Skeletal muscle satellite cell (primary cell): ENCODE measurements around the gene KHDC4. TPM values are rescaled to one million over a fixed set of nuclear protein-coding genes. Genes with fewer than 3 reads are reported as not detected.

Experiments
- H3K27me3 ChIP-seq: 2 replicates; pipeline ENCODE4 v1.7.0; 2013; ENCODE audit warnings: low read length; ENCODE audit not compliant: control insufficient read depth, insufficient read depth
- H3K36me3 ChIP-seq: 2 replicates; pipeline ENCODE4 v1.7.0; 2013; ENCODE audit warnings: mild to moderate bottlenecking, control low read depth, low read length; ENCODE audit not compliant: insufficient read depth
- H3K4me1 ChIP-seq: 2 replicates; pipeline ENCODE4 v1.7.0; 2013; ENCODE audit warnings: low read length; ENCODE audit not compliant: control insufficient read depth, insufficient read depth
- H3K4me2 ChIP-seq: 2 replicates; pipeline ENCODE4 v1.7.0; 2013; ENCODE audit warnings: mild to moderate bottlenecking, low read length
- H3K4me3 ChIP-seq: 2 replicates; pipeline ENCODE4 v1.7.0; 2013; ENCODE audit warnings: low read length
- H3K9ac ChIP-seq: 2 replicates; pipeline ENCODE4 v1.7.0; 2013; ENCODE audit warnings: mild to moderate bottlenecking, low read depth, low read length, moderate library complexity
- H3K9me3 ChIP-seq: replicated peaks from 2 replicates; pipeline ENCODE4 v1.7.0; 2013; ENCODE audit warnings: mild to moderate bottlenecking, control low read depth, low read length
- small RNA-seq: library from RNA; depleted of rRNA; stranded (forward); fragments of <200 nt; gene quantifications from one replicate; pipeline ENCODE3, GENCODE V24; 2012

KHDC4 gene

GRCh38 chr1:155877945-155878344 lies 56.3 kb downstream of the KHDC4 start:
- no peak overlapping the region for H3K4me3 ChIP-seq
- no peak overlapping the region for H3K4me2 ChIP-seq
- no peak overlapping the region for H3K9ac ChIP-seq
- peaks cover 7% of the 10 kb centered on the region for H3K4me1 ChIP-seq
- H3K27me3 ChIP-seq = no peaks in the 10 kb centered on the region
- peaks cover 12% of the 10 kb centered on the region for H3K36me3 ChIP-seq
- H3K9me3 ChIP-seq = no peaks in the 10 kb centered on the region

- Histone ChIP-seq H3K4me2 (no peak overlapping the region), H3K9me3 (no peaks in the 10 kb centered on the region), H3K4me1 (peaks cover 7% of the 10 kb centered on the region), H3K27me3 (no peaks in the 10 kb centered on the region), H3K36me3 (peaks cover 11% of the 10 kb centered on the region), H3K9ac (no peak overlapping the region), H3K4me3 (no peak overlapping the region)
These were observed 60.4 kb downstream of the KHDC4 start for GRCh38 chr1:155873860-155874259.

DNA sequence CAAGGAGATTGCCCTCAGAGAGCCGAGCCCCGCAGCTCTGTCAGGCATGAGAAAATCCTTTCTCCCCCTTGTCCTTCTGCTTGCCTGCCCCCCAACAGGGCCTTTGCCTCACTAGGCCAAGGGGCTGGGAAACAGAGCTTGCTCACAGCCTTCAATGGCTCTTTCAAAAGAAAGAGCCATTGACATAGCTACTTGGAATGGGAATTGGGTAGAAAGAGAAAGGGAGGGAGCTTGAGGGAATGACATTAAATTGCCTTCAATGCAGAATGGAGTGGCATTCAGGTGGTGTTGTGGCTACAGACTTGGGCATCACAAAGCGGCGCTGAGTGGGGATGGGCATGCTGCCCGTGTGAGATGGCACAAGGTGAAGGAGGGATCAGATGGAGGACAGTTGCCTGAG lies 61.7 kb downstream of the KHDC4 start:
- Histone ChIP-seq H3K27me3 (no peaks in the 10 kb centered on the region), H3K4me2 (no peak overlapping the region)

GRCh38 chr1:155871390-155871789 lies 62.8 kb downstream of the KHDC4 start:
- H3K4me2 ChIP-seq = no peak overlapping the region
- peaks cover 7% of the 10 kb centered on the region for H3K4me1 ChIP-seq
- H3K4me3 ChIP-seq = no peak overlapping the region
- peaks cover 11% of the 10 kb centered on the region for H3K36me3 ChIP-seq
- H3K9me3 ChIP-seq = no peaks in the 10 kb centered on the region
- no peaks in the 10 kb centered on the region for H3K27me3 ChIP-seq
- no peak overlapping the region for H3K9ac ChIP-seq

More for the DNA sequence above, 61.7 kb downstream of the KHDC4 start:
- H3K4me1 ChIP-seq = peaks cover 7% of the 10 kb centered on the region
- no peaks in the 10 kb centered on the region for H3K9me3 ChIP-seq
- no peak overlapping the region for H3K9ac ChIP-seq
- no peak overlapping the region for H3K4me3 ChIP-seq
- peaks cover 11% of the 10 kb centered on the region for H3K36me3 ChIP-seq

DNA sequence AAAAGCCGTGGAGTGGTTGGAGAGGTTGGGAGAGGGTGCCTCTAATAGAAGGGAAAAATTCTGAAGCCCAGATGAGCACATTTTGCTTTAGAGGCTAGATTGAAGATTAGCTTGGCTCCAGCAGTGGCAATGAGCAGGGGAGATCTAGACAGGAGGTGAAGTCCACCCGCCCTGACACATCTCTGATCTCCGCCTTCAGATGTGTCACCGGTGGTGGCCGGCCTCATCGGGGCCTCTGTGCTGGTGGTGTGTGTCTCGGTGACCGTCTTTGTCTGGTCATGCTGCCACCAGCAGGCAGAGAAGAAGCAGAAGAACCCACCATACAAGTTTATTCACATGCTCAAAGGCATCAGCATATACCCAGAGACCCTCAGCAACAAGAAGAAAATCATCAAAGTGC lies 66.4 kb downstream of the KHDC4 start:
- Histone ChIP-seq H3K9me3 (no peaks in the 10 kb centered on the region), H3K4me3 (no peak overlapping the region), H3K4me1 (no peaks in the 10 kb centered on the region), H3K9ac (no peak overlapping the region), H3K4me2 (no peak overlapping the region), H3K27me3 (no peaks in the 10 kb centered on the region), H3K36me3 (peaks cover 11% of the 10 kb centered on the region)

GRCh38 chr1:155864393-155864792 lies 69.8 kb downstream of the KHDC4 start:
- Histone ChIP-seq H3K9ac (no peak overlapping the region), H3K9me3 (no peaks in the 10 kb centered on the region), H3K36me3 (peaks cover 2% of the 10 kb centered on the region), H3K4me1 (peaks cover 16% of the 10 kb centered on the region), H3K4me3 (no peak overlapping the region), H3K4me2 (no peak overlapping the region), H3K27me3 (no peaks in the 10 kb centered on the region)

Small RNA genes within 50 kb of the gene (small RNA-seq; reads per million reads assigned to genes)
- not detected for gene MIR6738
- not detected for gene RF00015
- gene SCARNA4 = not detected
- 185 reads per million, percentile 98 among the genes with 10 or more reads in this experiment for gene SNORA80E
